GM13976 (cell line): ENCODE data around the gene THSD4.
"Not testable (repeated sequence)": the region's sequence is repeated elsewhere in the genome, so short reads cannot be mapped to it uniquely, and the experiment has no call there.

Experiments used
- DNase-seq: peaks from one replicate; pipeline ENCODE4 v3.0.0; 2012; ENCODE audit warnings: low spot score
- CTCF ChIP-seq: IDR thresholded peaks from 2 replicates; pipeline ENCODE4 v1.5.1; 2012; ENCODE audit warnings: borderline replicate concordance, mild to moderate bottlenecking; ENCODE audit not compliant: insufficient read depth; ENCODE audit errors: extremely low read depth, missing control alignments, control extremely low read depth
- in situ Hi-C: fragments of 300-500 bp; cut with MboI; formaldehyde crosslinking; loops from one replicate; pipeline ENCODE4 v1.12.0; 2022; ENCODE audit warnings: low sequenced_read_pairs, mixed read lengths, inconsistent platforms; ENCODE audit not compliant: unreplicated experiment

The THSD4 gene

GRCh38 chr15:71662306-71662705 lies 547.0 kb downstream of the THSD4 start:
- DNase-seq, result no peak

GRCh38 chr15:71664622-71665021 lies 549.4 kb downstream of the THSD4 start:
- no peak for TF ChIP-seq CTCF
- DNase-seq, result no peak
- in situ Hi-C loops, result no loop called here

More at GRCh38 chr15:71662306-71662705, 547.0 kb downstream of the THSD4 start:
- no peak for TF ChIP-seq CTCF
- in situ Hi-C loops, result no loop called here

- TF ChIP-seq CTCF, result no peak
- no peak for DNase-seq
These were observed 551.7 kb downstream of the THSD4 start for GRCh38 chr15:71666763-71667620.

GRCh38 chr15:71669688-71670087 lies 554.4 kb downstream of the THSD4 start:
- in situ Hi-C loops, result no loop called here
- no peak for TF ChIP-seq CTCF

More at GRCh38 chr15:71666763-71667620, 551.7 kb downstream of the THSD4 start:
- in situ Hi-C loops, result no loop called here

GRCh38 chr15:71670222-71670621 lies 555.0 kb downstream of the THSD4 start:
- DNase-seq, in situ Hi-C loops: not testable (repeated sequence)

More at GRCh38 chr15:71669688-71670087, 554.4 kb downstream of the THSD4 start:
- no peak for DNase-seq

- in situ Hi-C loops, result no loop called here
- no peak for TF ChIP-seq CTCF
- no peak for DNase-seq
These were observed 559.1 kb downstream of the THSD4 start for GRCh38 chr15:71674354-71674753.

- DNase-seq, result no peak
- no peak for TF ChIP-seq CTCF
- in situ Hi-C loops, result no loop called here
These were observed 562.1 kb downstream of the THSD4 start for GRCh38 chr15:71677352-71677751.
